ENCODE measurements around the gene RAVER1.

The RAVER1 gene

DNA sequence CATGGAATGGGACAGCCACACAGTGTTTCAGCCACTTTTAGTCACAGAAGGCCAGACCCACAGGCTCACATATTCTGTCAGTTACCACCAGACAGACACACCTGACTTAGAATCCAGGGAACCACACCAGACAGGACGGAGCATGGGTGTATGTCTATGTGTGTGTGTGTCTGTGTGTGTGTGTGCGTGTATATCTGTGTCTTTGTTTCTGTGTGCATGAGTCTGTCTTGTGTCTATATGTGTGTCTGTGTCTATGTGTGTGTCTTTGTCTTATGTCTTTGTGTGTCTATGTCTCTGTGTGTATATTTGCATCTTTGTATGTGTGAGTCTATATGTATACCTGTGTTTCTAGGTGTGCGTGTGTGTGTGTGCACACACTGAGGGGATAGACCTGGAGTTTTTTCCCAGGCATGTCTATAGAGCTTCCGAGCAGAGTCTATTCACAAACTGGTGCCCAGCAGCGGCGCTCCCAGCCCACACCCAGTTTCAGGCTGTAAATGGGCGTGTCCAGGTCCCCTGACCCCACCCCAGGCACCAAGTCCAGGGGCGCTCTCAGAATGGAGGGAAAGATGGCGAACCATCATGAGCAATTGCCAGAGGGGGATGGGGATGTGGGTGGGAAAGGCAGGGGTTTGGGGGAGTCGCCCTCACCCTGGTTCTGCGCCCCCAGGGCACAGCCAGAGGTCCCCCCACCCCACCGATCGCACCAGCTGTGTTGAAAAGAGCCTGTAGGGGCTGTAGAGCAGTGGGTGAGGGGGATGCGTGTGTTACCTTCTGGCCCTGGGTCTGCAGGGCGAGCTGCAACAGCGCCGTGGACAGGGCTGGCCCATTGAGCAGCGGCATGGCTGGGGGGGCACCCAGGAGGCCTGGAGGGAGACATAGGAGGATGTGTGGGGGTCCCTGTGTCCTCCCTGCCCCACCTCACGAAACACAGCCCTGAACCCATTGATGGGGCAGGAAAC is 11.2 kb downstream of the RAVER1 start:
- no peak for DNase-seq (ENCODE audit: low read depth)
- H3K4me3 ChIP-seq (ENCODE audit: control insufficient read depth, low read depth, low read length) = no peak overlapping the region
- TF ChIP-seq CTCF (IDR thresholded peaks at IDR 0.05; ENCODE audit: control insufficient read depth, insufficient read depth, low read depth, low read length, missing control alignments) = no peak

DNA sequence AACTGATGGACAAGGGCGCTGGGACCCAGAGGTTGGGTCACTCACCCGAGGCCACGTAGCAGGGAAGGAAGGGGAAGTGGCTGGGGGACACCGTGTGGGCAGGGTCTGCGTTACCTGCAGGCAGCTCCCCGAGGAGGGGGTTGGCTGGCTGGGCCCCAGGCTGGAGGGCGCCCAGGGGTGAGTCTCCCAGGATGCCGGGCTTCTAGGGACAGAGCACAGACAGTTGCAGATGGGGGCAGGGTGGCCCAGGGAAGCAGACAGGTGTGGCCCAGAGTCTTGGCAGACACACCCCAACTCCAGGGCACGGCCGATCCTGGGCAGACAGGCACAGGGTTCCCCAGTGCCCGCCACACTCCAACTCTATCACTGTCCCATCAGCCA is 11.9 kb downstream of the RAVER1 start:
- no peak for TF ChIP-seq CTCF (IDR thresholded peaks at IDR 0.05; ENCODE audit: control insufficient read depth, insufficient read depth, low read depth, low read length, missing control alignments)
- no peak for DNase-seq (ENCODE audit: low read depth)
- no peak overlapping the region for H3K4me3 ChIP-seq (ENCODE audit: control insufficient read depth, low read depth, low read length)

DNA sequence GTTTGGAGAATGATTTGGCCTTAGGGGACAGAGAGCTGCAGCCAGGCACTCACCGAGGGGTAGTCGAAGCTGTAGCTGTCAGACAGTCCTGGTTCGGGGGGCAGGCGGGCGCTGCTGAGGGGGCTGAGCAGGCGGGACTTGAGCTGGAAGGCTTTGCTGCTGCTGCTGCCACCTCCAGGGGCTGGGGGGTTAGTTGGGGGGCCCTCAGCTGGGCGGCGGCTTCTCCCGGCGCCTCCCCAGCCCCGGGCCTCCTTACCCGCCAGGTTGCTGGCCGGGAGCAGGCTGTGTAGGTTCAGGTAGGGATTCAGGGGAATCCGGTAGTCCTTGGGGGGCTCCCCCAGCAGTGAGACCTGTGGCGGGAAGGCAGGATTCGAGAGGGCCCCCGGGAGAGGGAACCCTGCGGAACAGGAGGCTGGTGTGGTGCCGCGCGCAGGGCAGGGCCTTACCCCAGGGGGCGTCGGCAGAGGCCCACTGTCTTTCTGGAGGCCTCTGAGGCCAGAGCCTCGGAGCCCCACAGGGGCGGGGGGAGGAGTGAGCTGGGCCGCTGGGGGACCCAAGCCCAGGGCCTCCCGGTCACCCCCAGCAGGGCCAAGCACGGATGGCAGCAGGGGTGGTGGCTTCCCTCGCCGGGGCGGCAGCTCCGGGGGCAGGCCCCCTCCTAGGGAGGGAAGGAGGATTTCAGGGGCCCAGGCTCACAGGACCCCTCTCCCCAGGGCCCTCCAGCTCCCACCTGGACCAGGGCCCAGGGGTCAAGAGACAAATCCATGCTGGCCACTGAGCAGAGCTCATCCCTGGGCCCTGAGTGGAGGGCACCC is 12.5 kb downstream of the RAVER1 start:
- no peak for TF ChIP-seq CTCF (IDR thresholded peaks at IDR 0.05; ENCODE audit: control insufficient read depth, insufficient read depth, low read depth, low read length, missing control alignments)
- no peak overlapping the region for H3K4me3 ChIP-seq (ENCODE audit: control insufficient read depth, low read depth, low read length)
- no peak for DNase-seq (ENCODE audit: low read depth)

DNA sequence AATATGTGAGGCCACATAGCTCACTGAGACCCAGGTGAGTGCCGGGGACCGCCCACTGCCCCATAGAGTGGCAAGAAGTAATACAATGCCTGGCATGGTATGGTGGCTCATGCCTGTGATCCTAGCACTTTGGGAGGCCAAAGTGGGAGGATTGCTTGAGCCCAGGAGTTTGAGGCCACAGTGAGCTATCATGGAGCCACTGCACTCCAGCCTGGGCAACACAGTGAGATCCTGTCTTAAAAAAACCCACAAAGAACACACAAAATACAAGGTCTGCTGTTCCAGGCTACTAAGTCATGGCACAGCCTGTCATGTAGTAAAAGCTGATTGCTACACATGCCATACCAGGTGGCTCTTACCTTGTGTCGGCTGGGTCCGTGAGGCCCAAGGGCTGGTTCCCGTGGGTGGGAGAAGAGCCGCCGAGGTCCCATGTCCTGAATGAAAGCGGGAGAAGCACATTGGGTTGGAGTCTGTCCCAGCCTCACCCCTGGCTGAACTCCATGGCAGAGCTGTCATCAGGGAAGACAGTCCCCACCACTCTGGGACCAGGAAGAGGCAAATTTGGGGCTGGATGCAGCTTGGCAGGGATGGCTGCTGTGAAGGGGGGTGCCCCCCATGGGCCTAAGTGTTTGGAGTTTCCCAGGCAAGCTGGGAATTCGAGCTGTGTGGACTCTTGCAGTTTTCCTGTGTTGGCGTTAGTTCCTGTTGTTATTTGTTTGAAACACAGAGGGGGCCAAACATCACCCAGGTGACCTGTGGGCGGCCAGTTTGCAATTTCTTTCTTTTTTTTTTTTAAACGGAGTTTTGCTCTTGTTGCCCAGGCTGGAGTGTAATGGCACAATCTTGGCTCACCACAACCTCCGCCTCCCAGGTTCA is 14.3 kb downstream of the RAVER1 start:
- no peak overlapping the region for H3K4me3 ChIP-seq (ENCODE audit: control insufficient read depth, low read depth, low read length)
- no peak for TF ChIP-seq CTCF (IDR thresholded peaks at IDR 0.05; ENCODE audit: control insufficient read depth, insufficient read depth, low read depth, low read length, missing control alignments)
- DNase-seq (ENCODE audit: low read depth) = no peak

DNA sequence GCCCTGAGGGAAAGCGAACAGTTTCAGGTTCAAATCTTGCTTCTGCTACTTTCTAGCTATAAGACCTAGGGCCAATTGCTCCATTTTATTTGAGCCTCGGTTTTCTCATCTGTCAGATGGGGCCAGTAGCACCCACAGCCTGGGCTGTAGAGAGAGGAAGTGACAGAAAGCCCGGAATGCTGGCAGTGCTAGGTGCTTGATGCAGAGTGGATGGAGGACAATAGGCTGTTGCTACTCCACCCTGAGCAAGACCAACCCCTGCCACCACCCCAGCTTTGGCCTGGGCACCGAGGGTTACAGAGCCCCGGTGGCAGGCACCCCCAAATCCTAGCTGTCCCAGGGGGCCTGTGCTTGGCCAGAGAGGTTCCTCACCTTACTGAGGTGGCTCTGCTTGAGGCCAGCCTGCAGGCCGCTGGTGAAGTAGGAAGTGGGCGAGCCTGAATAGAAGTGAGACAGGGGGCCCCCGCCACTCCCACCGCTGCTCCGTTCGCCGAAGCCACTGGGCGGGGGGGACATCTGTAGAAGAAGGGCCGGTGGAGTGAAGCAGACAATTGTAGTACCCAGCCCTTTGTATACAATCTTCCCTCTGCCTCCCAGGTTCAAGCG is 15.4 kb downstream of the RAVER1 start:
- DNase-seq (ENCODE audit: low read depth) = no peak
- no peak for TF ChIP-seq CTCF (IDR thresholded peaks at IDR 0.05; ENCODE audit: control insufficient read depth, insufficient read depth, low read depth, low read length, missing control alignments)
- no peak overlapping the region for H3K4me3 ChIP-seq (ENCODE audit: control insufficient read depth, low read depth, low read length)

Data from AG09309 (cell line).